BJ (cell line): ENCODE measurements around the gene GAPT. TPM values are rescaled to one million over a fixed set of nuclear protein-coding genes. Genes with fewer than 3 reads are reported as not detected.
A peak's percentile ranks its signal among the peaks of the same experiment; 100 is the strongest.

Experiments
- CTCF ChIA-PET: fragments of 350-600 bp; formaldehyde crosslinking; extraction: SDS; loops from one replicate; lab custom pipeline; 2021; ENCODE audit warnings: antibody characterized with exemption, inconsistent platforms; lab: Yijun Ruan, JAX
- POLR2A ChIA-PET: fragments of 300-600 bp; sonication (Branson Sonifier 250); formaldehyde crosslinking; extraction: SDS; loops from one replicate; lab custom pipeline; 2021; ENCODE audit warnings: antibody characterized with exemption; lab: Charles Lee
- DNase-seq: peaks from one replicate; pipeline ENCODE4 v3.0.0-alpha.2; 2011; ENCODE audit warnings: low read depth
- H3K27me3 ChIP-seq: 2 replicates; pipeline ENCODE4 v1.6.0; 2011; ENCODE audit warnings: low read length; ENCODE audit not compliant: control insufficient read depth, insufficient read depth
- H3K36me3 ChIP-seq: 2 replicates; pipeline ENCODE4 v1.5.1; 2011; ENCODE audit warnings: low read length; ENCODE audit not compliant: control insufficient read depth, insufficient read depth
- H3K4me3 ChIP-seq: 2 replicates; pipeline ENCODE4 v1.5.1; 2011; ENCODE audit warnings: low read depth, mild to moderate bottlenecking, control low read depth, low read length
- CTCF ChIP-seq: IDR thresholded peaks from 2 replicates; pipeline ENCODE4 v1.5.1; 2011; ENCODE audit warnings: low read depth, mild to moderate bottlenecking, control low read depth, inconsistent platforms, low read length, moderate library complexity; ENCODE audit not compliant: insufficient read depth
- polyA plus RNA-seq: library from polyadenylated mRNA; depleted of rRNA; stranded (reverse); fragments of >200 nt; gene quantifications from 2 replicates; pipeline ENCODE4 v1.2.3, GENCODE V29; 2011

The GAPT gene
- polyA plus RNA-seq, 1 experiment = not detected

GRCh38 chr5:58457050-58457449, 34.2 kb upstream of the GAPT start:
- Histone ChIP-seq H3K4me3 (peak overlapping the region; percentile 96; the same call in 1 of the 2 replicates), H3K36me3 (peaks cover 7% of the 10 kb centered on the region), H3K27me3 (no peaks in the 10 kb centered on the region)
- no peak for DNase-seq
- no peak for TF ChIP-seq CTCF
- CTCF ChIA-PET = no interaction called here
- POLR2A ChIA-PET = no interaction called here

GRCh38 chr5:58458141-58458742, 33.0 kb upstream of the GAPT start:
- POLR2A ChIA-PET = interaction anchor here (0.8 kb wide), 1 partner anchor 394 kb away, joined by 9 read pairs; no protein-coding TSS in a partner anchor
- DNase-seq = no peak
- CTCF ChIA-PET = interaction anchor here (0.7 to 4.7 kb wide), 4 partner anchors 16 to 680 kb away, joined by 3 to 120 read pairs (median 3); no protein-coding TSS in a partner anchor
- no peaks in the 10 kb centered on the region for H3K27me3 ChIP-seq
- TF ChIP-seq CTCF = no peak
- peak overlapping the region; percentile 96 for H3K4me3 ChIP-seq
- peaks cover 7% of the 10 kb centered on the region for H3K36me3 ChIP-seq

- no peak for TF ChIP-seq CTCF
- Histone ChIP-seq H3K36me3 (peaks cover 7% of the 10 kb centered on the region), H3K27me3 (no peaks in the 10 kb centered on the region), H3K4me3 (peak overlapping the region; percentile 96)
- no peak for DNase-seq
- ChIA-PET POLR2A (interaction anchor here (0.6 to 1.8 kb wide), 4 partner anchors 196 to 808 kb away, joined by 3 to 9 read pairs (median 4); no protein-coding TSS in a partner anchor), CTCF (interaction anchor here (0.7 to 4.7 kb wide), 6 partner anchors 17 to 680 kb away, joined by 3 to 120 read pairs (median 3); no protein-coding TSS in a partner anchor)
These were observed 32.5 kb upstream of the GAPT start for GRCh38 chr5:58458743-58459145.

- Histone ChIP-seq H3K4me3 (peak overlapping the region; percentile 96), H3K36me3 (peaks cover 5% of the 10 kb centered on the region), H3K27me3 (no peaks in the 10 kb centered on the region)
- DNase-seq = no peak
- CTCF ChIA-PET = interaction anchor here (0.7 to 5.9 kb wide), 28 partner anchors 17 to 1162 kb away, joined by 3 to 120 read pairs (median 6); no protein-coding TSS in a partner anchor
- POLR2A ChIA-PET = interaction anchor here (0.6 to 1.8 kb wide), 5 partner anchors 197 to 809 kb away, joined by 3 to 9 read pairs (median 4); no protein-coding TSS in a partner anchor
- TF ChIP-seq CTCF = no peak
These were observed 31.9 kb upstream of the GAPT start for GRCh38 chr5:58459146-58460001.
